ENCODE data around the gene EXOC6. TPM values are rescaled to one million over a fixed set of nuclear protein-coding genes. Genes with fewer than 3 reads are reported as not detected.

EXOC6 gene
- polyA plus RNA-seq, 4 donors, result 6.7 to 17.5 (median 9.6) TPM

GRCh38 chr10:92851003-92851402, 2.7 kb downstream of the EXOC6 start:
- no peak for DNase-seq
- peaks cover 0 to 6% (median 0%) of the 10 kb centered on the region in 3 donors for H3K4me1 ChIP-seq (ENCODE audit: control insufficient read depth in 3 of 3, insufficient read depth in 2 of 3, low read depth in 1 of 3, low read length in 2 of 3)
- peaks cover 0 to 2% of the 10 kb centered on the region in 2 donors for H3K9me3 ChIP-seq (ENCODE audit: control insufficient read depth in 2 of 2, insufficient read depth in 1 of 2, low read depth in 1 of 2, low read length in 1 of 2)
- H3K36me3 ChIP-seq (ENCODE audit: control insufficient read depth in 3 of 3, insufficient read depth in 2 of 3, low read depth in 1 of 3, low read length in 3 of 3), result no peaks in the 10 kb centered on the region
- no peaks in the 10 kb centered on the region for H3K27me3 ChIP-seq (ENCODE audit: control insufficient read depth in 3 of 3, insufficient read depth in 3 of 3, low read length in 3 of 3)
- no peak overlapping the region for H3K4me3 ChIP-seq (ENCODE audit: low read depth in 1 of 3, low read length in 3 of 3)
- 93 to 96% (median 94%) methylated on average over 4 of the region's 4 CpGs for WGBS, 3 donors
- H3K27ac ChIP-seq (ENCODE audit: low read depth in 1 of 3, low read length in 2 of 3), result no peak overlapping the region
- FAIRE-seq, result no peak

- peaks cover 0 to 21% of the 10 kb centered on the region in 2 donors for H3K9me3 ChIP-seq (ENCODE audit: control insufficient read depth in 2 of 2, insufficient read depth in 1 of 2, low read depth in 1 of 2, low read length in 1 of 2)
- H3K27me3 ChIP-seq (ENCODE audit: control insufficient read depth in 3 of 3, insufficient read depth in 3 of 3, low read length in 3 of 3), result no peaks in the 10 kb centered on the region
- FAIRE-seq, result no peak
- no peak overlapping the region for H3K27ac ChIP-seq (ENCODE audit: low read depth in 1 of 3, low read length in 2 of 3)
- H3K36me3 ChIP-seq (ENCODE audit: control insufficient read depth in 3 of 3, insufficient read depth in 2 of 3, low read depth in 1 of 3, low read length in 3 of 3), result no peaks in the 10 kb centered on the region
- DNase-seq, result no peak
- WGBS, 3 donors, result 93 to 98% (median 98%) methylated on average over 3 of the region's 3 CpGs
- no peak overlapping the region for H3K4me3 ChIP-seq (ENCODE audit: low read depth in 1 of 3, low read length in 3 of 3)
- H3K4me1 ChIP-seq (ENCODE audit: control insufficient read depth in 3 of 3, insufficient read depth in 2 of 3, low read depth in 1 of 3, low read length in 2 of 3), result no peaks in the 10 kb centered on the region
Measured at GRCh38 chr10:92855560-92855959, 7.2 kb downstream of the EXOC6 start.

GRCh38 chr10:92857904-92858514, 9.7 kb downstream of the EXOC6 start:
- Histone ChIP-seq H3K27me3 (ENCODE audit: control insufficient read depth in 3 of 3, insufficient read depth in 3 of 3, low read length in 3 of 3) (no peaks in the 10 kb centered on the region), H3K4me1 (ENCODE audit: control insufficient read depth in 3 of 3, insufficient read depth in 2 of 3, low read depth in 1 of 3, low read length in 2 of 3) (no peaks in the 10 kb centered on the region), H3K27ac (ENCODE audit: low read depth in 1 of 3, low read length in 2 of 3) (no peak overlapping the region), H3K4me3 (ENCODE audit: low read depth in 1 of 3, low read length in 3 of 3) (no peak overlapping the region), H3K9me3 (ENCODE audit: control insufficient read depth in 2 of 2, insufficient read depth in 1 of 2, low read depth in 1 of 2, low read length in 1 of 2) (peaks cover 0 to 21% of the 10 kb centered on the region in 2 donors), H3K36me3 (ENCODE audit: control insufficient read depth in 3 of 3, insufficient read depth in 2 of 3, low read depth in 1 of 3, low read length in 3 of 3) (no peaks in the 10 kb centered on the region)
- DNase-seq (no peak), FAIRE-seq (no peak)
- WGBS, 3 donors, result 92 to 97% (median 93%) methylated on average over 4 of the region's 4 CpGs

GRCh38 chr10:92867235-92867634, 18.9 kb downstream of the EXOC6 start:
- FAIRE-seq (no peak), DNase-seq (no peak)
- peaks cover 0 to 3% (median 0%) of the 10 kb centered on the region in 3 donors for H3K36me3 ChIP-seq (ENCODE audit: control insufficient read depth in 3 of 3, insufficient read depth in 2 of 3, low read depth in 1 of 3, low read length in 3 of 3)
- 83 to 89% (median 87%) methylated on average over 3 of the region's 3 CpGs for WGBS, 3 donors
- H3K9me3 ChIP-seq (ENCODE audit: control insufficient read depth in 2 of 2, insufficient read depth in 1 of 2, low read depth in 1 of 2, low read length in 1 of 2), result no peaks in the 10 kb centered on the region
- no peak overlapping the region for H3K4me3 ChIP-seq (ENCODE audit: low read depth in 1 of 3, low read length in 3 of 3)
- no peaks in the 10 kb centered on the region for H3K27me3 ChIP-seq (ENCODE audit: control insufficient read depth in 3 of 3, insufficient read depth in 3 of 3, low read length in 3 of 3)
- H3K4me1 ChIP-seq (ENCODE audit: control insufficient read depth in 3 of 3, insufficient read depth in 2 of 3, low read depth in 1 of 3, low read length in 2 of 3), result no peaks in the 10 kb centered on the region
- H3K27ac ChIP-seq (ENCODE audit: low read depth in 1 of 3, low read length in 2 of 3), result no peak overlapping the region

GRCh38 chr10:92868036-92868435, 19.7 kb downstream of the EXOC6 start:
- Histone ChIP-seq H3K36me3 (ENCODE audit: control insufficient read depth in 3 of 3, insufficient read depth in 2 of 3, low read depth in 1 of 3, low read length in 3 of 3) (peaks cover 0 to 3% (median 0%) of the 10 kb centered on the region in 3 donors), H3K27ac (ENCODE audit: low read depth in 1 of 3, low read length in 2 of 3) (no peak overlapping the region), H3K27me3 (ENCODE audit: control insufficient read depth in 3 of 3, insufficient read depth in 3 of 3, low read length in 3 of 3) (no peaks in the 10 kb centered on the region), H3K9me3 (ENCODE audit: control insufficient read depth in 2 of 2, insufficient read depth in 1 of 2, low read depth in 1 of 2, low read length in 1 of 2) (no peaks in the 10 kb centered on the region), H3K4me1 (ENCODE audit: control insufficient read depth in 3 of 3, insufficient read depth in 2 of 3, low read depth in 1 of 3, low read length in 2 of 3) (no peaks in the 10 kb centered on the region), H3K4me3 (ENCODE audit: low read depth in 1 of 3, low read length in 3 of 3) (no peak overlapping the region)
- DNase-seq (no peak), FAIRE-seq (no peak)
- WGBS, 3 donors, result 51 to 67% (median 62%) methylated on average over 3 of the region's 3 CpGs

GRCh38 chr10:92868557-92868956, 20.2 kb downstream of the EXOC6 start:
- no peaks in the 10 kb centered on the region for H3K4me1 ChIP-seq (ENCODE audit: control insufficient read depth in 3 of 3, insufficient read depth in 2 of 3, low read depth in 1 of 3, low read length in 2 of 3)
- WGBS, 3 donors, result 91 to 93% (median 92%) methylated on average over 1 of the region's 1 CpG
- H3K4me3 ChIP-seq (ENCODE audit: low read depth in 1 of 3, low read length in 3 of 3), result no peak overlapping the region
- H3K27ac ChIP-seq (ENCODE audit: low read depth in 1 of 3, low read length in 2 of 3), result no peak overlapping the region
- H3K9me3 ChIP-seq (ENCODE audit: control insufficient read depth in 2 of 2, insufficient read depth in 1 of 2, low read depth in 1 of 2, low read length in 1 of 2), result no peaks in the 10 kb centered on the region
- DNase-seq (no peak), FAIRE-seq (no peak)
- peaks cover 0 to 3% (median 0%) of the 10 kb centered on the region in 3 donors for H3K36me3 ChIP-seq (ENCODE audit: control insufficient read depth in 3 of 3, insufficient read depth in 2 of 3, low read depth in 1 of 3, low read length in 3 of 3)
- H3K27me3 ChIP-seq (ENCODE audit: control insufficient read depth in 3 of 3, insufficient read depth in 3 of 3, low read length in 3 of 3), result no peaks in the 10 kb centered on the region

GRCh38 chr10:92873029-92873428, 24.7 kb downstream of the EXOC6 start:
- Histone ChIP-seq H3K4me1 (ENCODE audit: control insufficient read depth in 3 of 3, insufficient read depth in 2 of 3, low read depth in 1 of 3, low read length in 2 of 3) (no peaks in the 10 kb centered on the region), H3K27ac (ENCODE audit: low read depth in 1 of 3, low read length in 2 of 3) (no peak overlapping the region), H3K4me3 (ENCODE audit: low read depth in 1 of 3, low read length in 3 of 3) (no peak overlapping the region), H3K9me3 (ENCODE audit: control insufficient read depth in 2 of 2, insufficient read depth in 1 of 2, low read depth in 1 of 2, low read length in 1 of 2) (no peaks in the 10 kb centered on the region), H3K36me3 (ENCODE audit: control insufficient read depth in 3 of 3, insufficient read depth in 2 of 3, low read depth in 1 of 3, low read length in 3 of 3) (peaks cover 0 to 3% (median 0%) of the 10 kb centered on the region in 3 donors), H3K27me3 (ENCODE audit: control insufficient read depth in 3 of 3, insufficient read depth in 3 of 3, low read length in 3 of 3) (no peaks in the 10 kb centered on the region)
- DNase-seq (no peak), FAIRE-seq (no peak)
- 85 to 95% (median 93%) methylated on average over 3 of the region's 3 CpGs for WGBS, 3 donors

GRCh38 chr10:92876509-92877036, 28.3 kb downstream of the EXOC6 start:
- no peak overlapping the region for H3K4me3 ChIP-seq (ENCODE audit: low read depth in 1 of 3, low read length in 3 of 3)
- DNase-seq (no peak), FAIRE-seq (no peak)
- 45 to 55% (median 50%) methylated on average over 4 of the region's 4 CpGs for WGBS, 3 donors
- H3K27ac ChIP-seq (ENCODE audit: low read depth in 1 of 3, low read length in 2 of 3), result no peak overlapping the region
- no peaks in the 10 kb centered on the region for H3K36me3 ChIP-seq (ENCODE audit: control insufficient read depth in 3 of 3, insufficient read depth in 2 of 3, low read depth in 1 of 3, low read length in 3 of 3)
- H3K9me3 ChIP-seq (ENCODE audit: control insufficient read depth in 2 of 2, insufficient read depth in 1 of 2, low read depth in 1 of 2, low read length in 1 of 2), result no peaks in the 10 kb centered on the region
- H3K4me1 ChIP-seq (ENCODE audit: control insufficient read depth in 3 of 3, insufficient read depth in 2 of 3, low read depth in 1 of 3, low read length in 2 of 3), result no peaks in the 10 kb centered on the region
- no peaks in the 10 kb centered on the region for H3K27me3 ChIP-seq (ENCODE audit: control insufficient read depth in 3 of 3, insufficient read depth in 3 of 3, low read length in 3 of 3)

Data from small intestine (tissue), 7 donors.